T-helper 2 cell treated with Interferon-gamma antibody and Interleukin-4, amounts not matched to agents 5 μg/mL and 100 μg/mL, for 36 hours (primary cell): Measurements from ENCODE around the gene HSDL2.

Experiments
- DNase-seq: peaks from one replicate; pipeline ENCODE4 v3.0.0; 2021; ENCODE audit warnings: low spot score
- H3K27ac Mint-ChIP-seq: one replicate; pipeline ENCODE4 v1.8.0; 2021; ENCODE audit warnings: mild to moderate bottlenecking, mixed read lengths
- H3K27me3 Mint-ChIP-seq: one replicate; pipeline ENCODE4 v1.8.0; 2021; ENCODE audit warnings: low read depth, mixed read lengths
- H3K36me3 Mint-ChIP-seq: one replicate; pipeline ENCODE4 v1.8.0; 2021; ENCODE audit warnings: low read depth, mixed read lengths
- H3K4me1 Mint-ChIP-seq: one replicate; pipeline ENCODE4 v1.8.0; 2021; ENCODE audit warnings: low read depth, mixed read lengths
- H3K4me3 Mint-ChIP-seq: one replicate; pipeline ENCODE4 v1.8.0; 2022; ENCODE audit warnings: mild to moderate bottlenecking, moderate library complexity, mixed read lengths
- H3K9me3 Mint-ChIP-seq: one replicate; pipeline ENCODE4 v1.8.0; 2021; ENCODE audit warnings: mixed read lengths

Gene HSDL2

GRCh38 chr9:112520656-112521055 lies 140.7 kb downstream of the HSDL2 start:
- Mint-ChIP-seq H3K4me3 (no peak overlapping the region), H3K9me3 (no peaks in the 10 kb centered on the region), H3K27ac (no peak overlapping the region), H3K27me3 (no peaks in the 10 kb centered on the region), H3K4me1 (peaks cover 1% of the 10 kb centered on the region), H3K36me3 (no peaks in the 10 kb centered on the region)
- no peak for DNase-seq
